ENCODE data around the gene RBL1. TPM values are rescaled to one million over a fixed set of nuclear protein-coding genes. Genes with fewer than 3 reads are reported as not detected.
A peak's percentile ranks its signal among the peaks of the same experiment; 100 is the strongest.
"Not testable (repeated sequence)": the region's sequence is repeated elsewhere in the genome, so short reads cannot be mapped to it uniquely, and the experiment has no call there.

RBL1 gene
- total RNA-seq, 2 donors from 2014 or later, result 2.5 to 17.1 TPM

DNA sequence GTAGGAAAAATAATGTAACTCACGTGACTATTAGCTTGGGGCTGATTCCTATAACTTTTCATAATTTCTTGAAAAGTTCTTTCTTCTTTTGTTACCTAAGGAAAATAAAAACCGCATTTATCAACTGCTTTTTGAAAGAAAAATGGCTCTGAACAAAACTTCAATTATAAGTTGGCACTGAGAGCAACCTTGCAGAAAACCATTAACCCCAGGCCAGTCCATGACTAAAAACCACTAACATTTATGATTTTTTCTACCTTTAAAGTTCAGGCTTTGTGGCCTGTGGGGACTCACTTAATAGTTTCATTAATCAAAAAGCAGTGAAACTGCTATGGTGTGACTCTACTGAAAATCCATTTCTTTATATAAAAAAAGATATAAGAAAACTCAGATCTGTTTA lies 75.2 kb downstream of the RBL1 start:
- H3K4me1 ChIP-seq (ENCODE audit: control insufficient read depth in 1 of 2, low read depth in 2 of 2), result no peaks in the 10 kb centered on the region
- H3K27ac ChIP-seq, result no peak overlapping the region
- H3K27me3 ChIP-seq (replicated peaks; ENCODE audit: insufficient read depth), result no peaks in the 10 kb centered on the region
- no peaks in the 10 kb centered on the region for H3K9me3 ChIP-seq
- no peaks in the 10 kb centered on the region for H3K36me3 ChIP-seq
- TF ChIP-seq CTCF (IDR thresholded peaks at IDR 0.05), result no peak
- no peak for ATAC-seq (ENCODE audit: insufficient number of reproducible peaks, low FRiP score, low read depth)
- H3K4me3 ChIP-seq, result no peak overlapping the region
- DNase-seq (ENCODE audit: low spot score), result no peak

- not testable (repeated sequence) for H3K4me1 ChIP-seq (ENCODE audit: control insufficient read depth in 1 of 2, low read depth in 2 of 2); H3K36me3 ChIP-seq; H3K9me3 ChIP-seq; DNase-seq (ENCODE audit: low spot score); H3K27ac ChIP-seq; H3K4me3 ChIP-seq; H3K27me3 ChIP-seq (replicated peaks; ENCODE audit: insufficient read depth); ATAC-seq (ENCODE audit: insufficient number of reproducible peaks, low FRiP score, low read depth)
Measured at GRCh38 chr20:37012631-37013030, 83.2 kb downstream of the RBL1 start.

GRCh38 chr20:37011858-37012257 lies 83.9 kb downstream of the RBL1 start:
- H3K27me3 ChIP-seq (replicated peaks; ENCODE audit: insufficient read depth); H3K4me1 ChIP-seq (ENCODE audit: control insufficient read depth in 1 of 2, low read depth in 2 of 2); H3K4me3 ChIP-seq; H3K36me3 ChIP-seq; H3K9me3 ChIP-seq; H3K27ac ChIP-seq; ATAC-seq (ENCODE audit: insufficient number of reproducible peaks, low FRiP score, low read depth); DNase-seq (ENCODE audit: low spot score): not testable (repeated sequence)

GRCh38 chr20:37011147-37011546 lies 84.7 kb downstream of the RBL1 start:
- TF ChIP-seq CTCF (IDR thresholded peaks at IDR 0.05), result no peak
- no peak overlapping the region for H3K4me3 ChIP-seq
- H3K27me3 ChIP-seq (replicated peaks; ENCODE audit: insufficient read depth), result no peaks in the 10 kb centered on the region
- H3K27ac ChIP-seq, result no peak overlapping the region
- DNase-seq (ENCODE audit: low spot score) (no peak), ATAC-seq (ENCODE audit: insufficient number of reproducible peaks, low FRiP score, low read depth) (no peak)
- H3K36me3 ChIP-seq, result no peaks in the 10 kb centered on the region
- no peaks in the 10 kb centered on the region for H3K9me3 ChIP-seq
- H3K4me1 ChIP-seq (ENCODE audit: control insufficient read depth in 1 of 2, low read depth in 2 of 2), result no peaks in the 10 kb centered on the region

DNA sequence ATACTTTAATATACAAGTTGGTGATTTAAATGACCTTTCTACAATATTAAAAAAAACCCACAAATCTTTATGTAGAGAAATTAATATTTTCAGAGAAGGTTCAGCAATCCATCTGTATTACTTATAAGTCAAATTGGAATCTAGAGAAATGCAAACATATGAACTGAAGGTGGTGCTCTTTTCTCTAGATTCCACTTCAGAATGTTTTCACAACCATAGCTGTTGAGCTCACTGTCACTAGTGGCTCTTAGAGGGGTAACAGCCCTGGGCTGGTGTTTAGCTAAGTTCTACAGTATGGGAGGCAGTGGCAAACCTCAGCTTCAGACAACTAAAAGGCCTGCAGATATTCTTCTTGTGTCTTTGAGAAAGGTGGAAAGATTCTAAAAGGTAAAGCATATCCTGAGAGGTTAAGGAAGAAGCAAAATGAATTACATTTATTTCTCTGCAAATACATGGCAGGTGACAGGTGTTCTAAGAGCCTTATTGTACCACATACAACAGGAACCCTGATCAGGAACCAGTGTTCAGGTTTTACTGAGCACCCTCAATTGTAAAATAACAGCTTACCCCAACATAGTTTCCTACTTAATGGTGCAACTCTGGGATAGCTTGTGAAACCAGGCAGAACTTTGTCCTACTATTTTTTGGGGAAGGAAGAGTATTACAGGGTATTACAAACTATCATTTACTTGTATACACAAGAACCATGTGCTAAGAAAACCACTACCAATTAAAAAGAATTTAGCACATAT lies 87.7 kb downstream of the RBL1 start:
- Histone ChIP-seq H3K4me1 (ENCODE audit: control insufficient read depth in 1 of 2, low read depth in 2 of 2) (no peaks in the 10 kb centered on the region), H3K27ac (no peak overlapping the region), H3K9me3 (no peaks in the 10 kb centered on the region), H3K27me3 (replicated peaks; ENCODE audit: insufficient read depth) (no peaks in the 10 kb centered on the region), H3K36me3 (peaks cover 3% of the 10 kb centered on the region), H3K4me3 (no peak overlapping the region)
- TF ChIP-seq CTCF (IDR thresholded peaks at IDR 0.05), result no peak
- ATAC-seq (ENCODE audit: insufficient number of reproducible peaks, low FRiP score, low read depth) (no peak), DNase-seq (ENCODE audit: low spot score) (no peak)

DNA sequence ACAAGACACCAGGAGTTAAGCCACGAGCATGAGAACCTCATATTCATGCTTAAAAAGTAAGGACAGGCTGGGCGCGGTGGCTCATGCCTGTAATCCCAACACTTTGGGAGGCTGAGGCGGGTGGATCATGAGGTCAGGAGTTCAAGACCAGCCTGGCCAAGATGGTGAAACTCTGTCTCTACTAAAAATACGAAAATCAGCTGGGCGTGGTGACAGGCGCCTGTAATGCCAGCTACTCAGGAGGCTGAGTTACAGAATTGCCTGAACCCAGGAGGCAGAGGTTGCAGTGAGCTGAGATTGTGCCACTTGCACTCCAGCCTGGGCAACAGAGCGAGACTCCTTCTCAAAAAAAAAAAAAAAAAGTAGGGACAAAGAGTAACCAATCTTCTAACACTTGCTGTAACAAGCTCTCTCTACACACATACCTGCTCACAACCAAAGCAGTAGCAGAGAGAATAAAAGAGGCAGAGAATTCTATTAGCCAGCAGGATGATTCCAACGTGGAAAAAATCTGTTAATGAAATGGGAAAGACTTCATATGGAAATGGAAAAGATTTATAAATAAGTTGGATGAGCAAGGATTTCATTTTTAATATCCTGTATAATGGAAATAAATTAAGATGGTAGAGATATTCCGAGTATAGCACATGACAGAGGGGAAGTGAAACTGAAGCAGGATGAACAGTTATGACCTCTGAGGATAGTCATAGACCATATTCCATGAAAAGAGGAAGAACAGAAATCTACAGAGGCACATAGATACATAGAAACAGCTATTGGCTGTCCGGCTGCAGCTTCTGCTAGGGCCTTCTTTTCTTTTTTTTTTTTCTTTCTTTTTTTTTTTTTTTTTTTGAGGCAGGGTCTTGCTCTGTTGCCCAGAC lies 90.5 kb downstream of the RBL1 start:
- H3K4me1 ChIP-seq (ENCODE audit: control insufficient read depth in 1 of 2, low read depth in 2 of 2); H3K36me3 ChIP-seq; H3K9me3 ChIP-seq; H3K4me3 ChIP-seq; DNase-seq (ENCODE audit: low spot score); H3K27me3 ChIP-seq (replicated peaks; ENCODE audit: insufficient read depth); ATAC-seq (ENCODE audit: insufficient number of reproducible peaks, low FRiP score, low read depth): not testable (repeated sequence)
- H3K27ac ChIP-seq, result peak overlapping the region in 1 of 2 donors; percentile 30

DNA sequence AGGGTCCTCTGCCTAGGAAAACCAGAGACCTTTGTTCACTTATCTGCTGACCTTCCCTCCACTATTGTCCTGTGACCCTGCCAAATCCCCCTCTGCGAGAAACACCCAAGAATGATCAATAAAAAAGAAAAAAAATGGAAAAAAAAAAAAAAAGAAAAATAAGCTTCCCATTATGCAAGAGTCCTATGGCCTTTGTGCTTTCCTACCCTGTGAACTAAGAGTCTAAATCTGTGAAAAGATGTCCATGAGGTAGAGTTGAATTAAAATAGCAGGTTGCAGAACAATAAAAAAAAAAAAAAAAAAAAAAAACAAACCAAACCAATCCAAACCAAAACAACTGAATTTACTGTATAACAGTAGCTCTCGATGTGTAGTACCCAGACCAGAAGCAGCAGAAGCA lies 94.2 kb downstream of the RBL1 start:
- not testable (repeated sequence) for DNase-seq (ENCODE audit: low spot score); H3K4me3 ChIP-seq; ATAC-seq (ENCODE audit: insufficient number of reproducible peaks, low FRiP score, low read depth); H3K27ac ChIP-seq; H3K27me3 ChIP-seq (replicated peaks; ENCODE audit: insufficient read depth); H3K9me3 ChIP-seq; H3K36me3 ChIP-seq; H3K4me1 ChIP-seq (ENCODE audit: control insufficient read depth in 1 of 2, low read depth in 2 of 2)

DNA sequence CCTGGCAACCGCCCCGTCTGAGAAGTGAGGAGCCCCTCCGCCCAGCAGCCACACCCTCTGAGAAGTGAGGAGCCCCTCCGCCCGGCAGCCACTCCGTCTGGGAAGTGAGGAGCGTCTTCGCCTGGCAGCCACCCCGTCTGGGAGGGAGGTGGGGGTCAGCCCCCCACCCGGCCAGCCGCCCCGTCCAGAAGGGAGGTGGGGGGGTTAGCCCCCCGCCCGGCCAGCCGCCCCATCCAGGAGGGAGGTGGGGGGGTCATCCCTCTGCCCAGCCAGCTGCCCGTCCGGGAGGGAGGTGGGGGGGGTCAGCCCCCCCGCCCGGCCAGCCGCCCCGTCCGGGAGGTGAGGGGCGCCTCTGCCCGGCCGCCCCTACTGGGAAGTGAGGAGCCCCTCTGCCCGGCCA lies 95.6 kb downstream of the RBL1 start:
- not testable (repeated sequence) for H3K27ac ChIP-seq; H3K9me3 ChIP-seq; ATAC-seq (ENCODE audit: insufficient number of reproducible peaks, low FRiP score, low read depth); H3K36me3 ChIP-seq; DNase-seq (ENCODE audit: low spot score); H3K4me1 ChIP-seq (ENCODE audit: control insufficient read depth in 1 of 2, low read depth in 2 of 2); H3K4me3 ChIP-seq; H3K27me3 ChIP-seq (replicated peaks; ENCODE audit: insufficient read depth)
